HepG2 (cell line): ENCODE results near the gene HADH. TPM values are rescaled to one million over a fixed set of nuclear protein-coding genes. Genes with fewer than 3 reads are reported as not detected.

ENCODE experiments used
- ATAC-seq: fragments of 200-7000 bp; cut with Tn5 transposase; 3 replicates; pipeline ENCODE4 v1.9.1; 2020; ENCODE audit warnings: mild to moderate bottlenecking, moderate library complexity
- BruUV-seq: library from RNA; stranded (reverse); fragments of 400-500 nt; replicated peaks from 2 replicates; lab custom pipeline; 2021; lab: Mats Ljungman, UMichigan
- CTCF ChIA-PET: fragments of 300-600 bp; formaldehyde crosslinking; extraction: SDS; loops from one replicate; lab custom pipeline; 2021; ENCODE audit warnings: low total read pairs, inconsistent platforms, low intra/inter-chr PET ratio; lab: Yijun Ruan, JAX
- POLR2A ChIA-PET: fragments of 350-600 bp; sonication (Branson Sonifier 250); formaldehyde crosslinking; loops from one replicate; lab custom pipeline; 2020; ENCODE audit warnings: antibody characterized with exemption, inconsistent platforms; lab: Yijun Ruan, JAX
- DNase-seq: peaks from one replicate; pipeline ENCODE4 v3.0.0-alpha.2; 2015; ENCODE audit warnings: low spot score
- FAIRE-seq: peaks from 3 replicates; lab custom pipeline; 2011; peaks lifted over from hg19 to GRCh38; lab: Jason Lieb, UNC
- H2AFZ ChIP-seq: one replicate; pipeline ENCODE4 v1.6.1; 2011; ENCODE audit warnings: low read length, inconsistent platforms
- H3K27ac ChIP-seq: fragments of 300-600 bp; 3 replicates; pipeline ENCODE4 v1.8.0; 2011; ENCODE audit warnings: mixed run types, mild to moderate bottlenecking, mixed read lengths, low read length, inconsistent platforms; ENCODE audit not compliant: insufficient read depth; ENCODE audit errors: extremely low read length
- H3K27me3 ChIP-seq, 2 experiments: fragments of 200-600 bp in 1 of 2; 2 replicates in 1 of 2; 3 replicates in 1 of 2; pipeline versions ENCODE4 v1.6.0 to v1.8.0; 2011; ENCODE audit warnings: low read length in 2 of 2, mild to moderate bottlenecking in 2 of 2, moderate library complexity in 2 of 2, inconsistent platforms in 1 of 2; ENCODE audit not compliant: insufficient read depth in 2 of 2, control insufficient read depth in 1 of 2
- H3K36me3 ChIP-seq, 2 experiments: fragments of 200-600 bp in 1 of 2; replicated peaks in 1 of 2; 2 replicates in 1 of 2; 3 replicates in 1 of 2; pipeline versions ENCODE4 v1.5.1 to v1.8.0; 2011; ENCODE audit warnings: low read length in 2 of 2, inconsistent platforms in 1 of 2; ENCODE audit not compliant: insufficient read depth in 2 of 2, control insufficient read depth in 1 of 2
- H3K4me1 ChIP-seq: 2 replicates; pipeline ENCODE4 v1.5.1; 2012; ENCODE audit warnings: low read length, inconsistent platforms; ENCODE audit not compliant: insufficient read depth
- H3K4me2 ChIP-seq: 2 replicates; pipeline ENCODE4 v1.6.0; 2011; ENCODE audit warnings: low read depth, low read length, inconsistent platforms
- H3K4me3 ChIP-seq, 3 experiments: fragments of 200-600 bp in 1 of 3; sonication (generic), shearing (Covaris generic) in 1 of 3; replicated peaks in 1 of 3; 2 replicates each; pipeline ENCODE4 v1.5.1; 2011 to 2016; ENCODE audit warnings: low read length in 3 of 3, inconsistent platforms in 2 of 3, low read depth in 2 of 3, mild to moderate bottlenecking in 2 of 3, control low read depth in 1 of 3, mixed read lengths in 1 of 3; ENCODE audit not compliant: insufficient read depth in 1 of 3
- H3K79me2 ChIP-seq: one replicate; pipeline ENCODE4 v1.6.1; 2011; ENCODE audit warnings: low read length, inconsistent platforms; ENCODE audit not compliant: insufficient read depth
- H3K9ac ChIP-seq: 2 replicates; pipeline ENCODE4 v1.6.0; 2011; ENCODE audit warnings: mild to moderate bottlenecking, low read depth, low read length, inconsistent platforms; ENCODE audit not compliant: insufficient read depth
- H3K9me3 ChIP-seq: 2 replicates; pipeline ENCODE4 v1.5.1; 2012; ENCODE audit warnings: mild to moderate bottlenecking, low read length
- H4K20me1 ChIP-seq: 2 replicates; pipeline ENCODE4 v1.6.0; 2011; ENCODE audit warnings: inconsistent platforms, mild to moderate bottlenecking, low read length, moderate library complexity; ENCODE audit not compliant: insufficient read depth
- CBX1 ChIP-seq: IDR thresholded peaks from one replicate; pipeline ENCODE4 v1.6.1; 2016; ENCODE audit warnings: antibody characterized with exemption, low read depth
- POLR2AphosphoS2 ChIP-seq: IDR thresholded peaks from 2 replicates; pipeline ENCODE4 v1.6.1; 2011; ENCODE audit warnings: low read depth, low read length, improper control_type of control experiment
- in situ Hi-C: cut with HindIII; loops from 2 replicates; pipeline ENCODE4 v1.10.0; 2017; ENCODE audit warnings: low pct_unique_long_range_greater_than_20kb; ENCODE audit not compliant: extremely low pct_ligation_motif_present
- intact Hi-C: fragments of 100-400 bp; cut with micrococcal nuclease; formaldehyde crosslinking; loops from one replicate; pipeline ENCODE4 v1.10.0; 2022; ENCODE audit not compliant: unreplicated experiment
- polyA plus RNA-seq, 8 experiments: library from polyadenylated mRNA; depleted of rRNA in 3 of 8; stranded (reverse) in 7 of 8; unstranded in 1 of 8; fragments of >200 nt; fragmentation: Illumina TruSeq in 4 of 8; extraction: Trizol in 4 of 8; gene quantifications; 2 replicates each; pipeline versions ENCODE4 v1.2.1 to v1.2.3, GENCODE V29; 2011 to 2016; ENCODE audit warnings: low read depth in 4 of 8, missing spikeins in 1 of 8, mixed read lengths in 1 of 8; ENCODE audit not compliant: insufficient read depth in 1 of 8
- total RNA-seq, 5 experiments: library from RNA; depleted of rRNA; stranded (reverse); fragments of >200 nt; fragmentation: Illumina TruSeq; extraction: Trizol; gene quantifications; 2 replicates each; pipeline ENCODE4 v1.2.3, GENCODE V29; 2016; ENCODE audit warnings: low read depth in 1 of 5
- TF ChIP-seq, protein P1 (sequence below): sonication (generic); formaldehyde crosslinking; IDR thresholded peaks from 2 replicates; pipeline ENCODE4 v1.4.0; 2020; ENCODE audit warnings: missing genetic modification reagents, borderline replicate concordance
- TF ChIP-seq, protein P2 (sequence below): IDR thresholded peaks from 2 replicates; pipeline ENCODE4 v1.6.1; 2016; ENCODE audit warnings: mild to moderate bottlenecking

Gene HADH
- total and polyA plus RNA-seq, 2 of the 13 experiments (the other 11 are each of a cell fraction or from before 2014, with no cell fraction given) = 29.6 to 33.9 TPM

DNA sequence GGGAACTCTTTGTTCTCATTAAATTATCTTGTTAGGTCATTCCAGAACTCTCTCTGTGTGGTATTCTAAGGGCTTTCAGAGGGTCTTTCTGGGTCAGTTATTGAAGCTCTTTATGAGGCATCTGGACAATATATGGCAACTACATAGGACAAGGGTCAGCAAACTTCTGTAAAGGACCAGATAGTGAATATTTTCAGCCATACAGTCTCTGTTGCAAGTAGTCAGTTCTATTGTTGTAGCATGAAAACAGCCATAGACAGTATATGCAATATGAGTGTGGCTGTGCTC, 35.1 kb downstream of the HADH start:
- no peak for DNase-seq
- intact Hi-C loops (no loop called here), in situ Hi-C loops (loop anchor here (25.0 kb wide), 1 partner anchor 462 kb away; no protein-coding TSS in a partner anchor)
- Histone ChIP-seq H4K20me1 (no peaks in the 10 kb centered on the region), H3K9ac (no peak overlapping the region), H3K4me3 (no peak overlapping the region), H3K9me3 (no peaks in the 10 kb centered on the region), H3K27ac (no peak overlapping the region), H3K4me1 (no peaks in the 10 kb centered on the region), H3K27me3 (no peaks in the 10 kb centered on the region), H3K36me3 (peaks cover 8 to 68% of the 10 kb centered on the region in 2 experiments; a peak in 4 of 5 replicates)
- no peak for ATAC-seq
- no TSS peak for BruUV-seq
- ChIA-PET POLR2A (no interaction called here), CTCF (no interaction called here)
- no peak for FAIRE-seq
- TF ChIP-seq CBX1 (no peak), POLR2AphosphoS2 (no peak)
- TF ChIP-seq, protein P1, sequence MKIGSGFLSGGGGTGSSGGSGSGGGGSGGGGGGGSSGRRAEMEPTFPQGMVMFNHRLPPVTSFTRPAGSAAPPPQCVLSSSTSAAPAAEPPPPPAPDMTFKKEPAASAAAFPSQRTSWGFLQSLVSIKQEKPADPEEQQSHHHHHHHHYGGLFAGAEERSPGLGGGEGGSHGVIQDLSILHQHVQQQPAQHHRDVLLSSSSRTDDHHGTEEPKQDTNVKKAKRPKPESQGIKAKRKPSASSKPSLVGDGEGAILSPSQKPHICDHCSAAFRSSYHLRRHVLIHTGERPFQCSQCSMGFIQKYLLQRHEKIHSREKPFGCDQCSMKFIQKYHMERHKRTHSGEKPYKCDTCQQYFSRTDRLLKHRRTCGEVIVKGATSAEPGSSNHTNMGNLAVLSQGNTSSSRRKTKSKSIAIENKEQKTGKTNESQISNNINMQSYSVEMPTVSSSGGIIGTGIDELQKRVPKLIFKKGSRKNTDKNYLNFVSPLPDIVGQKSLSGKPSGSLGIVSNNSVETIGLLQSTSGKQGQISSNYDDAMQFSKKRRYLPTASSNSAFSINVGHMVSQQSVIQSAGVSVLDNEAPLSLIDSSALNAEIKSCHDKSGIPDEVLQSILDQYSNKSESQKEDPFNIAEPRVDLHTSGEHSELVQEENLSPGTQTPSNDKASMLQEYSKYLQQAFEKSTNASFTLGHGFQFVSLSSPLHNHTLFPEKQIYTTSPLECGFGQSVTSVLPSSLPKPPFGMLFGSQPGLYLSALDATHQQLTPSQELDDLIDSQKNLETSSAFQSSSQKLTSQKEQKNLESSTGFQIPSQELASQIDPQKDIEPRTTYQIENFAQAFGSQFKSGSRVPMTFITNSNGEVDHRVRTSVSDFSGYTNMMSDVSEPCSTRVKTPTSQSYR (CRISPR knock-in tag) = no peak
- TF ChIP-seq, protein P2, sequence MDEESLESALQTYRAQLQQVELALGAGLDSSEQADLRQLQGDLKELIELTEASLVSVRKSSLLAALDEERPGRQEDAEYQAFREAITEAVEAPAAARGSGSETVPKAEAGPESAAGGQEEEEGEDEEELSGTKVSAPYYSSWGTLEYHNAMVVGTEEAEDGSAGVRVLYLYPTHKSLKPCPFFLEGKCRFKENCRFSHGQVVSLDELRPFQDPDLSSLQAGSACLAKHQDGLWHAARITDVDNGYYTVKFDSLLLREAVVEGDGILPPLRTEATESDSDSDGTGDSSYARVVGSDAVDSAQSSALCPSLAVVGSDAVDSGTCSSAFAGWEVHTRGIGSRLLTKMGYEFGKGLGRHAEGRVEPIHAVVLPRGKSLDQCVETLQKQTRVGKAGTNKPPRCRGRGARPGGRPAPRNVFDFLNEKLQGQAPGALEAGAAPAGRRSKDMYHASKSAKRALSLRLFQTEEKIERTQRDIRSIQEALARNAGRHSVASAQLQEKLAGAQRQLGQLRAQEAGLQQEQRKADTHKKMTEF (CRISPR knock-in tag) = no peak
- TF ChIP-seq, all 625 proteins: peak for 0
- no peak overlapping the region for H3K4me2 ChIP-seq
- H2AFZ ChIP-seq = no peak overlapping the region
- H3K79me2 ChIP-seq = no peaks in the 10 kb centered on the region
